Measurements from ENCODE around the gene RGS6. TPM values are rescaled to one million over a fixed set of nuclear protein-coding genes. Genes with fewer than 3 reads are reported as not detected.

Gene RGS6
- polyA plus RNA-seq, 3 donors, result not detected

GRCh38 chr14:71988939-71989338 is 56.7 kb downstream of the RGS6 start:
- H3K4me1 Mint-ChIP-seq, result no peaks in the 10 kb centered on the region
- no peak overlapping the region for H3K4me3 Mint-ChIP-seq
- no peak for DNase-seq

GRCh38 chr14:71994416-71994815 is 62.2 kb downstream of the RGS6 start:
- Histone ChIP-seq H3K36me3 (replicated peaks in 1 of 2; ENCODE audit: control insufficient read depth in 1 of 2, insufficient read depth in 2 of 2, low read length in 2 of 2) (no peaks in the 10 kb centered on the region), H3K27ac (ENCODE audit: low read depth in 1 of 2, low read length in 2 of 2) (no peak overlapping the region), H2AFZ (ENCODE audit: insufficient read depth, low read depth, low read length, poor library complexity, severe bottlenecking) (no peak overlapping the region), H3K79me2 (ENCODE audit: insufficient read depth, low read length) (no peaks in the 10 kb centered on the region), H3K4me3 (replicated peaks in 1 of 3; ENCODE audit: low read depth in 2 of 3, low read length in 3 of 3) (no peak overlapping the region), H4K20me1 (ENCODE audit: insufficient read depth, low read length) (no peaks in the 10 kb centered on the region), H3K4me2 (replicated peaks; ENCODE audit: extremely low read depth, low read length, poor library complexity, severe bottlenecking) (no peak overlapping the region), H3K9me3 (replicated peaks in 1 of 2; ENCODE audit: control insufficient read depth in 1 of 2, insufficient read depth in 1 of 2, low read length in 2 of 2) (no peaks in the 10 kb centered on the region), H3K9ac (ENCODE audit: insufficient read depth, low read length, poor library complexity, severe bottlenecking) (no peak overlapping the region), H3K27me3 (ENCODE audit: control insufficient read depth in 2 of 2, insufficient read depth in 2 of 2, low read length in 2 of 2) (no peaks in the 10 kb centered on the region), H3K4me1 (ENCODE audit: control insufficient read depth in 1 of 2, insufficient read depth in 2 of 2, low read length in 2 of 2) (no peaks in the 10 kb centered on the region)
- Mint-ChIP-seq H3K27ac (no peak overlapping the region), H3K36me3 (no peaks in the 10 kb centered on the region), H3K9me3 (peaks cover 0 to 4% (median 2%) of the 10 kb centered on the region in 7 donors), H3K4me3 (no peak overlapping the region), H3K4me1 (no peaks in the 10 kb centered on the region), H3K27me3 (ENCODE audit: low read depth in 3 of 3) (peaks cover 0 to 1% (median 0%) of the 10 kb centered on the region in 3 donors)
- intact Hi-C loops (cut with micrococcal nuclease), result no loop called here
- WGBS (ENCODE audit: insufficient coverage), result no CpG with 5 or more reads among the region's 5 CpGs
- DNase-seq, result no peak
- no peak for TF ChIP-seq CTCF (IDR thresholded peaks at IDR 0.05)

More at GRCh38 chr14:71988939-71989338, 56.7 kb downstream of the RGS6 start:
- intact Hi-C loops (cut with micrococcal nuclease), result no loop called here
- no peaks in the 10 kb centered on the region for H3K36me3 ChIP-seq (replicated peaks in 1 of 2; ENCODE audit: control insufficient read depth in 1 of 2, insufficient read depth in 2 of 2, low read length in 2 of 2)
- H2AFZ ChIP-seq (ENCODE audit: insufficient read depth, low read depth, low read length, poor library complexity, severe bottlenecking), result no peak overlapping the region
- no peak overlapping the region for H3K4me2 ChIP-seq (replicated peaks; ENCODE audit: extremely low read depth, low read length, poor library complexity, severe bottlenecking)
- H3K4me1 ChIP-seq (ENCODE audit: control insufficient read depth in 1 of 2, insufficient read depth in 2 of 2, low read length in 2 of 2), result no peaks in the 10 kb centered on the region
- no peak overlapping the region for H3K27ac Mint-ChIP-seq
- WGBS (ENCODE audit: insufficient coverage), result 82% methylated on average over 3 of the region's 3 CpGs
- H3K4me3 ChIP-seq (replicated peaks in 1 of 3; ENCODE audit: low read depth in 2 of 3, low read length in 3 of 3), result no peak overlapping the region
- H3K9me3 ChIP-seq (replicated peaks in 1 of 2; ENCODE audit: control insufficient read depth in 1 of 2, insufficient read depth in 1 of 2, low read length in 2 of 2), result no peaks in the 10 kb centered on the region
- H3K9ac ChIP-seq (ENCODE audit: insufficient read depth, low read length, poor library complexity, severe bottlenecking), result no peak overlapping the region
- TF ChIP-seq CTCF (IDR thresholded peaks at IDR 0.05), result no peak
- H3K27ac ChIP-seq (ENCODE audit: low read depth in 1 of 2, low read length in 2 of 2), result no peak overlapping the region
- H3K27me3 Mint-ChIP-seq (ENCODE audit: low read depth in 3 of 3), result peaks cover 1 to 2% (median 2%) of the 10 kb centered on the region in 3 donors
- no peaks in the 10 kb centered on the region for H3K36me3 Mint-ChIP-seq
- peaks cover 0 to 2% (median 0%) of the 10 kb centered on the region in 7 donors for H3K9me3 Mint-ChIP-seq
- no peaks in the 10 kb centered on the region for H4K20me1 ChIP-seq (ENCODE audit: insufficient read depth, low read length)
- no peaks in the 10 kb centered on the region for H3K79me2 ChIP-seq (ENCODE audit: insufficient read depth, low read length)
- no peaks in the 10 kb centered on the region for H3K27me3 ChIP-seq (ENCODE audit: control insufficient read depth in 2 of 2, insufficient read depth in 2 of 2, low read length in 2 of 2)
